Measurements from ENCODE around the gene SH3GL1. TPM values are rescaled to one million over a fixed set of nuclear protein-coding genes. Genes with fewer than 3 reads are reported as not detected.

Gene SH3GL1
- total and polyA plus RNA-seq, 4 experiments from 2014 or later = 19.7 to 45.6 (median 34.1) TPM

GRCh38 chr19:4313847-4314490, 86.4 kb downstream of the SH3GL1 start:
- intact Hi-C loops (cut with micrococcal nuclease) = no loop called here
- H3K4me3 Mint-ChIP-seq = no peak overlapping the region
- no peaks in the 10 kb centered on the region for H3K36me3 Mint-ChIP-seq
- ChIA-PET CTCF (ENCODE audit: partially characterized antibody) (interaction anchor here (2.3 kb wide), 1 partner anchor 38 kb away, joined by 10 read pairs; no protein-coding TSS in a partner anchor), POLR2A (ENCODE audit: partially characterized antibody) (interaction anchor here (0.6 kb wide), 1 partner anchor 54 kb away, joined by 3 read pairs; no protein-coding TSS in a partner anchor)
- H3K9me3 ChIP-seq (ENCODE audit: control insufficient read depth in 1 of 2, low read length in 2 of 2) = no peaks in the 10 kb centered on the region
- no peaks in the 10 kb centered on the region for H3K36me3 ChIP-seq (ENCODE audit: insufficient read depth, low read length)
- H3K4me1 Mint-ChIP-seq = no peaks in the 10 kb centered on the region
- no peak overlapping the region for H3K4me3 ChIP-seq (ENCODE audit: low read length in 2 of 2)
- DNase-seq = no peak
- no peaks in the 10 kb centered on the region for H3K4me1 ChIP-seq (ENCODE audit: insufficient read depth, low read length)
- H3K27ac ChIP-seq (ENCODE audit: low read depth, low read length) = no peak overlapping the region
- H3K27ac Mint-ChIP-seq = no peak overlapping the region
- H3K27me3 Mint-ChIP-seq = no peaks in the 10 kb centered on the region
- peaks cover 0 to 2% (median 0%) of the 10 kb centered on the region in 8 donors for H3K9me3 Mint-ChIP-seq
- no peaks in the 10 kb centered on the region for H3K27me3 ChIP-seq (ENCODE audit: insufficient read depth, low read length)

Small RNAs within 50 kb of the gene (microRNA-seq; reads per million reads assigned to microRNA genes)
- not detected for gene MIR4746 (ENCODE audit: borderline microRNAs expressed, borderline number of aligned reads, borderline replicate concordance)

Other genes starting within 250 kb of the SH3GL1 start
- not detected for gene CREB3L3, start 246.9 kb downstream of the SH3GL1 start, total RNA-seq
- gene CREB3L3, start 246.9 kb downstream of the SH3GL1 start, polyA plus RNA-seq = not detected
- 10 to 100 TPM; 26.8 to 27.0 TPM for gene SIRT6, start 218.0 kb downstream of the SH3GL1 start, total RNA-seq
- gene SIRT6, start 218.0 kb downstream of the SH3GL1 start, polyA plus RNA-seq = 1 to 10 TPM in 1 of 2 donors, under 1 TPM in 1; 0.19 to 5.0 TPM
- gene ANKRD24, start 217.9 kb downstream of the SH3GL1 start, total RNA-seq = 1 to 10 TPM; 1.9 to 2.9 TPM
- gene ANKRD24, start 217.9 kb downstream of the SH3GL1 start, polyA plus RNA-seq = under 1 TPM in 1 of 2 donors, not detected in 1; 0.20 TPM
- gene EBI3, start 171.0 kb downstream of the SH3GL1 start, total RNA-seq = not detected
- gene EBI3, start 171.0 kb downstream of the SH3GL1 start, polyA plus RNA-seq = under 1 TPM in 1 of 2 donors, not detected in 1; 0.26 TPM
- gene YJU2, start 153.5 kb downstream of the SH3GL1 start, total RNA-seq = 10 to 100 TPM; 28.1 to 29.4 TPM
- 10 to 100 TPM; 13.0 to 36.1 TPM for gene YJU2, start 153.5 kb downstream of the SH3GL1 start, polyA plus RNA-seq
- under 1 TPM in 1 of 2 experiments, not detected in 1; 0.58 TPM for gene SHD, start 121.3 kb downstream of the SH3GL1 start, total RNA-seq
- gene SHD, start 121.3 kb downstream of the SH3GL1 start, polyA plus RNA-seq = not detected
- gene TMIGD2, start 98.2 kb downstream of the SH3GL1 start, total RNA-seq = 1 to 10 TPM; 6.9 to 9.3 TPM
- 10 to 100 TPM; 22.9 to 23.7 TPM for gene TMIGD2, start 98.2 kb downstream of the SH3GL1 start, polyA plus RNA-seq
- 1 to 10 TPM in 1 of 2 experiments, under 1 TPM in 1; 0.73 to 1.4 TPM for gene FSD1, start 95.9 kb downstream of the SH3GL1 start, total RNA-seq
- gene FSD1, start 95.9 kb downstream of the SH3GL1 start, polyA plus RNA-seq = 1 to 10 TPM in 1 of 2 donors, under 1 TPM in 1; 0.61 to 2.4 TPM
- 1 to 10 TPM in 1 of 2 experiments, under 1 TPM in 1; 0.86 to 2.4 TPM for gene STAP2, start 61.7 kb downstream of the SH3GL1 start, total RNA-seq
- 1 to 10 TPM; 2.1 to 2.6 TPM for gene STAP2, start 61.7 kb downstream of the SH3GL1 start, polyA plus RNA-seq
- gene MPND, start 57.0 kb downstream of the SH3GL1 start, total RNA-seq = 10 to 100 TPM; 24.7 to 27.0 TPM
- 1 to 10 TPM; 3.5 to 9.2 TPM for gene MPND, start 57.0 kb downstream of the SH3GL1 start, polyA plus RNA-seq
- gene CHAF1A, start 2.1 kb upstream of the SH3GL1 start, total RNA-seq = 10 to 100 TPM; 13.9 to 18.1 TPM
- 1 to 10 TPM; 2.8 to 4.5 TPM for gene CHAF1A, start 2.1 kb upstream of the SH3GL1 start, polyA plus RNA-seq
- gene UBXN6, start 57.2 kb upstream of the SH3GL1 start, total RNA-seq = 10 to 100 TPM; 61.3 to 63.5 TPM
- gene UBXN6, start 57.2 kb upstream of the SH3GL1 start, polyA plus RNA-seq = 1 to 10 TPM; 4.1 to 6.2 TPM
- gene HDGFL2, start 71.8 kb upstream of the SH3GL1 start, total RNA-seq = 10 to 100 TPM; 36.5 to 39.7 TPM
- 10 to 100 TPM in 1 of 2 donors, 1 to 10 TPM in 1; 3.5 to 26.1 TPM for gene HDGFL2, start 71.8 kb upstream of the SH3GL1 start, polyA plus RNA-seq
- gene PLIN4, start 117.9 kb upstream of the SH3GL1 start, total RNA-seq = under 1 TPM; 0.17 to 0.22 TPM
- under 1 TPM in 1 of 2 donors, not detected in 1; 0.14 TPM for gene PLIN4, start 117.9 kb upstream of the SH3GL1 start, polyA plus RNA-seq
- 1 to 10 TPM; 1.4 to 2.2 TPM for gene PLIN5, start 134.7 kb upstream of the SH3GL1 start, total RNA-seq
- under 1 TPM in 1 of 2 donors, not detected in 1; 0.28 TPM for gene PLIN5, start 134.7 kb upstream of the SH3GL1 start, polyA plus RNA-seq
- not detected for gene LRG1, start 139.5 kb upstream of the SH3GL1 start, total RNA-seq
- under 1 TPM; 0.09 to 0.17 TPM for gene LRG1, start 139.5 kb upstream of the SH3GL1 start, polyA plus RNA-seq
- gene SEMA6B, start 159.1 kb upstream of the SH3GL1 start, total RNA-seq = 1 to 10 TPM; 2.4 to 2.7 TPM
- gene SEMA6B, start 159.1 kb upstream of the SH3GL1 start, polyA plus RNA-seq = not detected
- 10 to 100 TPM; 16.2 to 17.2 TPM for gene TNFAIP8L1, start 239.0 kb upstream of the SH3GL1 start, total RNA-seq
- 10 to 100 TPM in 1 of 2 donors, 1 to 10 TPM in 1; 3.7 to 11.1 TPM for gene TNFAIP8L1, start 239.0 kb upstream of the SH3GL1 start, polyA plus RNA-seq